SK-N-SH treated with all-trans-retinoic acid at 6 μM for 48 hours (cell line): ENCODE measurements around the gene GLIS2.

Experiments used
- ATAC-seq: fragments of 200-7000 bp; cut with Tn5 transposase; 3 replicates; pipeline ENCODE4 v1.9.1; 2020; ENCODE audit warnings: mild to moderate bottlenecking, moderate library complexity
- ARNTL ChIP-seq: fragments of 450-650 bp; formaldehyde crosslinking; IDR thresholded peaks from 2 replicates; pipeline ENCODE4 v1.5.0; 2020; ENCODE audit warnings: low read depth, mild to moderate bottlenecking, moderate library complexity, borderline replicate concordance
- BACH2 ChIP-seq: fragments of 250-450 bp; sonication (Bioruptor Pico); IDR thresholded peaks from 2 replicates; pipeline ENCODE4 v1.9.0; 2021; ENCODE audit warnings: mild to moderate bottlenecking, borderline replicate concordance
- CSDC2 ChIP-seq: fragments of 250-450 bp; sonication (Bioruptor Pico); IDR thresholded peaks from 2 replicates; pipeline ENCODE4 v1.5.0; 2020; ENCODE audit warnings: mild to moderate bottlenecking, moderate library complexity
- ESRRG ChIP-seq: fragments of 250-450 bp; sonication (Bioruptor Pico); IDR thresholded peaks from 2 replicates; pipeline ENCODE4 v1.6.1; 2021; ENCODE audit warnings: mild to moderate bottlenecking
- GLIS3 ChIP-seq: fragments of 250-450 bp; sonication (Bioruptor Pico); IDR thresholded peaks from 2 replicates; pipeline ENCODE4 v1.5.0; 2020; ENCODE audit warnings: mild to moderate bottlenecking, moderate library complexity
- ISL1 ChIP-seq: fragments of 250-450 bp; sonication (Bioruptor Pico); IDR thresholded peaks from 2 replicates; pipeline ENCODE4 v2.1.2; 2022; ENCODE audit warnings: mild to moderate bottlenecking, moderate library complexity
- OSR1 ChIP-seq: fragments of 250-450 bp; sonication (Bioruptor Pico); IDR thresholded peaks from 2 replicates; pipeline ENCODE4 v1.8.0; 2022; ENCODE audit warnings: moderate library complexity, mild to moderate bottlenecking, inconsistent platforms
- PATZ1 ChIP-seq: fragments of 250-450 bp; sonication (Bioruptor Pico); IDR thresholded peaks from 2 replicates; pipeline ENCODE4 v1.8.0; 2020; ENCODE audit warnings: mild to moderate bottlenecking, moderate library complexity, borderline replicate concordance
- POU6F1 ChIP-seq: fragments of 250-450 bp; sonication (Bioruptor Pico); IDR thresholded peaks from 2 replicates; pipeline ENCODE4 v1.8.0; 2021; ENCODE audit warnings: low read depth, mild to moderate bottlenecking, moderate library complexity, borderline replicate concordance
- PPARA ChIP-seq: fragments of 250-450 bp; sonication (Bioruptor Pico); IDR thresholded peaks from 2 replicates; pipeline ENCODE4 v1.5.0; 2020; ENCODE audit warnings: mild to moderate bottlenecking, borderline replicate concordance
- RARB ChIP-seq: fragments of 250-450 bp; sonication (Bioruptor Pico); IDR thresholded peaks from 2 replicates; pipeline ENCODE4 v1.8.0; 2021; ENCODE audit warnings: mild to moderate bottlenecking, moderate library complexity
- TCF4 ChIP-seq: fragments of 250-450 bp; sonication (Bioruptor Pico); IDR thresholded peaks from 2 replicates; pipeline ENCODE4 v1.8.0; 2021; ENCODE audit warnings: mild to moderate bottlenecking, moderate library complexity, borderline replicate concordance
- TOX ChIP-seq: fragments of 250-450 bp; sonication (Bioruptor Pico); IDR thresholded peaks from 2 replicates; pipeline ENCODE4 v1.8.0; 2021; ENCODE audit warnings: mild to moderate bottlenecking, moderate library complexity, borderline replicate concordance
- ZC3H10 ChIP-seq: fragments of 250-450 bp; sonication (Bioruptor Pico); IDR thresholded peaks from 2 replicates; pipeline ENCODE4 v1.5.1; 2021; ENCODE audit warnings: mild to moderate bottlenecking, moderate library complexity
- ZFP30 ChIP-seq: fragments of 450-650 bp; formaldehyde crosslinking; IDR thresholded peaks from 2 replicates; pipeline ENCODE4 v1.5.0; 2022; ENCODE audit warnings: mild to moderate bottlenecking, moderate library complexity
- ZNF565 ChIP-seq: fragments of 450-650 bp; formaldehyde crosslinking; conservative IDR thresholded peaks from 2 replicates; pipeline ENCODE4 v1.5.0; 2020; ENCODE audit warnings: low read depth, mild to moderate bottlenecking, moderate library complexity
- ZNF70 ChIP-seq: fragments of 450-650 bp; formaldehyde crosslinking; IDR thresholded peaks from 2 replicates; pipeline ENCODE4 v1.5.0; 2020; ENCODE audit warnings: mild to moderate bottlenecking, moderate library complexity
- ZNF8 ChIP-seq: fragments of 450-650 bp; formaldehyde crosslinking; IDR thresholded peaks from 2 replicates; pipeline ENCODE4 v1.5.0; 2020; ENCODE audit warnings: mild to moderate bottlenecking, moderate library complexity
- TF ChIP-seq, protein P1 (sequence below): fragments of 250-450 bp; sonication (Bioruptor Pico); IDR thresholded peaks from 2 replicates; pipeline ENCODE4 v1.5.1; 2020; ENCODE audit warnings: low read depth, mild to moderate bottlenecking, moderate library complexity
- TF ChIP-seq, protein P2 (sequence below): fragments of 250-450 bp; sonication (Bioruptor Pico); IDR thresholded peaks from 2 replicates; pipeline ENCODE4 v1.5.0; 2020; ENCODE audit warnings: mild to moderate bottlenecking, moderate library complexity

The GLIS2 gene

DNA sequence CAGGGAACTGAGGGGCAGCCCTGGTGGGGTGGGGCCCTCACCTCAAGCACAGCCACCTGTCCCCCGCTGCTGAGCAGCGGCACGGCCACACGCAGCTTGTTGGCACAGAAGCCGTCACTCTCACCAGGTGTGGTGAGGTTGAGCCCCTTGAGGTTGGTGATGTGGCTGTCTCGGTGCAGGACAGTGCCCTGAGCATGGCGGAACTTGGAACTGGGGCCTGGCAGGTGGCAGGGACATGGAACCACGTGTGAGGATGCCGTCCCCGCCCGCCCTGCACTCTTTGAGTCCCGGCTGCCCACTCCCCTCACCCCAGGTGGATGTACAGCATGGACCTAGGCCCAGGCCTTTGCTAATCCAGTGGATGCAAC is 46.1 kb downstream of the GLIS2 start:
- TF ChIP-seq ZNF70 (no peak), PATZ1 (CRISPR knock-in tag) (no peak), TOX (CRISPR knock-in tag) (no peak), GLIS3 (CRISPR knock-in tag) (no peak), ZC3H10 (CRISPR knock-in tag) (no peak), ESRRG (no peak), RARB (no peak), CSDC2 (no peak), BACH2 (CRISPR knock-in tag) (no peak), ZNF565 (CRISPR knock-in tag) (no peak)
- TF ChIP-seq, protein P1, sequence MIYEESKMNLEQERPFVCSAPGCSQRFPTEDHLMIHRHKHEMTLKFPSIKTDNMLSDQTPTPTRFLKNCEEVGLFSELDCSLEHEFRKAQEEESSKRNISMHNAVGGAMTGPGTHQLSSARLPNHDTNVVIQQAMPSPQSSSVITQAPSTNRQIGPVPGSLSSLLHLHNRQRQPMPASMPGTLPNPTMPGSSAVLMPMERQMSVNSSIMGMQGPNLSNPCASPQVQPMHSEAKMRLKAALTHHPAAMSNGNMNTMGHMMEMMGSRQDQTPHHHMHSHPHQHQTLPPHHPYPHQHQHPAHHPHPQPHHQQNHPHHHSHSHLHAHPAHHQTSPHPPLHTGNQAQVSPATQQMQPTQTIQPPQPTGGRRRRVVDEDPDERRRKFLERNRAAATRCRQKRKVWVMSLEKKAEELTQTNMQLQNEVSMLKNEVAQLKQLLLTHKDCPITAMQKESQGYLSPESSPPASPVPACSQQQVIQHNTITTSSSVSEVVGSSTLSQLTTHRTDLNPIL (CRISPR knock-in tag), result no peak
- ATAC-seq, result no peak

- ATAC-seq, result no peak
These were observed 46.7 kb downstream of the GLIS2 start for GRCh38 chr16:4362476-4363135.

DNA sequence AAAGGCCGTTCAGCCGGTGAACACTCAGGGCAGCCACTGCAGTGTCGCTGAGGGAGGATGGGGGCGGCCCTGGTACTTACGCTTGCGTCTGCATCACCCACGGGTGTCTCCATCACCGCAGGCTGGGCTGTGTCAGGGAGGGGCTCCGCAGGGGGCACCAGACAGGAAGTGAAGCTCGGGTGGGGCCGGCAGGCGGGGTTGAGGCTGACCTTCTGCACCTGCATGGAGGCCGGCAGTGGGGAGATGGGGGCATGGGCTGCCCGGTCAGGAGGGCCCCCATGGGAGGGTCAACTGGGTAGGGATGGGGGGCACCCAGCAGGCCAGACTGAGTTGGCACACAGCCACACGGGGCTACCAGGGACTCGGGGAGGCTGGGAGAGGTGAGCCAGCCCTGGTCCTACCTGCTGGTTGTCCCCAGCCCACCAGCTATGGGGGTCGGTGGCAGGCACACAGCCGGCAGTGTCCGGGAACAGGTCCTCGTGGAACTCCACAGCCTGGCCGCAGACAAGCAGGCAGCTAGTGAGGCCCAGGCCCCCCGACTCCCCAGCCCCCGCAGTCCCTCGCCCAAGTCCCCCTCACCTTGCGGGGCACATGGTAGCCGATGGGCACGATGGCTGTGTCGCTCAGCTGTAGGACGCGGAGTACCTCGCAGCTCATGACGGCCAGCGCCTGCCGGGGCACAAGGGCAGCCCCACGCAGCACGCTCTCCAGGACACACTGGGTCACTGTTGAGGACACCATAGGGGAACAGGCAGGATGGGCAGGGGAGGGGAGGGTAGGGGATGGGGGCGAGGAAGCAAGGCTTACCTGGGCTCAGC is 48.5 kb downstream of the GLIS2 start:
- no peak for ATAC-seq
- TF ChIP-seq OSR1 (CRISPR knock-in tag), result no peak
- no peak for TF ChIP-seq ZNF70
- no peak for TF ChIP-seq RARB
- no peak for TF ChIP-seq ZFP30
- no peak for TF ChIP-seq ZNF8 (CRISPR knock-in tag)
- no peak for TF ChIP-seq ZC3H10 (CRISPR knock-in tag)
- TF ChIP-seq, protein P2, sequence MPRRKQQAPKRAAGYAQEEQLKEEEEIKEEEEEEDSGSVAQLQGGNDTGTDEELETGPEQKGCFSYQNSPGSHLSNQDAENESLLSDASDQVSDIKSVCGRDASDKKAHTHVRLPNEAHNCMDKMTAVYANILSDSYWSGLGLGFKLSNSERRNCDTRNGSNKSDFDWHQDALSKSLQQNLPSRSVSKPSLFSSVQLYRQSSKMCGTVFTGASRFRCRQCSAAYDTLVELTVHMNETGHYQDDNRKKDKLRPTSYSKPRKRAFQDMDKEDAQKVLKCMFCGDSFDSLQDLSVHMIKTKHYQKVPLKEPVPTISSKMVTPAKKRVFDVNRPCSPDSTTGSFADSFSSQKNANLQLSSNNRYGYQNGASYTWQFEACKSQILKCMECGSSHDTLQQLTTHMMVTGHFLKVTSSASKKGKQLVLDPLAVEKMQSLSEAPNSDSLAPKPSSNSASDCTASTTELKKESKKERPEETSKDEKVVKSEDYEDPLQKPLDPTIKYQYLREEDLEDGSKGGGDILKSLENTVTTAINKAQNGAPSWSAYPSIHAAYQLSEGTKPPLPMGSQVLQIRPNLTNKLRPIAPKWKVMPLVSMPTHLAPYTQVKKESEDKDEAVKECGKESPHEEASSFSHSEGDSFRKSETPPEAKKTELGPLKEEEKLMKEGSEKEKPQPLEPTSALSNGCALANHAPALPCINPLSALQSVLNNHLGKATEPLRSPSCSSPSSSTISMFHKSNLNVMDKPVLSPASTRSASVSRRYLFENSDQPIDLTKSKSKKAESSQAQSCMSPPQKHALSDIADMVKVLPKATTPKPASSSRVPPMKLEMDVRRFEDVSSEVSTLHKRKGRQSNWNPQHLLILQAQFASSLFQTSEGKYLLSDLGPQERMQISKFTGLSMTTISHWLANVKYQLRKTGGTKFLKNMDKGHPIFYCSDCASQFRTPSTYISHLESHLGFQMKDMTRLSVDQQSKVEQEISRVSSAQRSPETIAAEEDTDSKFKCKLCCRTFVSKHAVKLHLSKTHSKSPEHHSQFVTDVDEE (CRISPR knock-in tag), result no peak
- TF ChIP-seq, protein P1 (CRISPR knock-in tag), result no peak
- no peak for TF ChIP-seq ZNF565 (CRISPR knock-in tag)
- no peak for TF ChIP-seq TCF4
- no peak for TF ChIP-seq POU6F1
- no peak for TF ChIP-seq PATZ1 (CRISPR knock-in tag)
- no peak for TF ChIP-seq PPARA
- no peak for TF ChIP-seq GLIS3 (CRISPR knock-in tag)
- no peak for TF ChIP-seq CSDC2
- TF ChIP-seq ARNTL, result no peak
- TF ChIP-seq ESRRG, result no peak
- TF ChIP-seq ISL1 (CRISPR knock-in tag), result no peak

More at GRCh38 chr16:4362476-4363135, 46.7 kb downstream of the GLIS2 start:
- TF ChIP-seq ZFP30, result no peak
- TF ChIP-seq, all 23 proteins: peak for 0
